HG03108 (cell line): ENCODE measurements around the gene ITGB2.

Experiments used
- ATAC-seq: cut with Tn5 transposase; IDR thresholded peaks from one replicate; pipeline ENCODE4 v1.9.1; 2021; ENCODE audit warnings: moderate library complexity; ENCODE audit not compliant: unreplicated experiment

ITGB2 gene

DNA sequence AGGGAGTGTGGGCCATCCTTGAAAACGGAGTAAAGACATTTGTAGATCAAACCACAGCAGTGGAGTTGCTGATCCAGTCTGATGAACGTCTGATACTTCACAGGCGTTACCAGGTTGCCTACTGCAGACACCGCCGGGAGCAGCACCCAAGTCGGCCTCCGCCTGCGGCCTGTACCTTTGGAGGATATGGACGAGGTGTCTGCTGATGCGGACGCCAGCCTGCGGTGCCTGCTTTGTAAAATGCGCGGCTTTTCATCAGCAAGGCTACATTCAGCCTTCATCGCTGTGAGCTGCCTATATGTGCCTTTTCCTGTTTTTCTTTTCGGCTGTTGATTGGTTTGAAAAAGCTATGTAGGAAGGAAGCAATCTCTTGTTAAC, 35.1 kb upstream of the ITGB2 start:
- ATAC-seq = no peak

DNA sequence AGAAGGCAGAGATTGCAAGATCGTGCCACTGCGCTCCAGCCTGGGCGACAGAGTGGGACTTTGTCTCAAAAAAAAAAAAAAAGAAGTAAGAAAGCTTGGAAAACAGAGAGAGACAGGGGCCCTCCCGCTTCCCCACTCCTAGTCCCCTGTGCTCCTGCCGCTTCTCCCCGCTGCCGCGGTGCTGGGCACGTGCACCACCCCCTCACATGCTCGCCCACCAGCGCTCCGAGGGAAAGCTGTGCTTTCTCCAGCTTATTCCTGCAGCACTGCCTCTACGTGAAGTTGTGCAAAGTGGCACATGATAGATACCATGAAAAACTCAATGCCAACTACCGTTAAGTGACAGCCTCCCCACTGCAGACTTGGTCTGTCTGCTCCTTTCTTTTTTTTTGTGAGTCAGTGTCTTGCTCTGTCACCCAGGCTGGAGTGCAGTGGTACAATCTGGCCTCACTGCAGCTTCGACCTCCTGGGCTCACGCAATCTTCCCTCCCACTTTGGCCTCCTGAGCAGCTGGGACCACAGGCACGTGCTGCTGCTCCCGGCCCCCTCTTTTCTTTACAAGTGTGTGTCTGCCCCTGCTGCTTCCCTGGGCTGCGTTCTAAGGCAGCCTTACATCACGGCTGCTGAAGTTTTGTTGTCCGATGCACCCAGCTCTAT, 34.6 kb upstream of the ITGB2 start:
- ATAC-seq = no peak

DNA sequence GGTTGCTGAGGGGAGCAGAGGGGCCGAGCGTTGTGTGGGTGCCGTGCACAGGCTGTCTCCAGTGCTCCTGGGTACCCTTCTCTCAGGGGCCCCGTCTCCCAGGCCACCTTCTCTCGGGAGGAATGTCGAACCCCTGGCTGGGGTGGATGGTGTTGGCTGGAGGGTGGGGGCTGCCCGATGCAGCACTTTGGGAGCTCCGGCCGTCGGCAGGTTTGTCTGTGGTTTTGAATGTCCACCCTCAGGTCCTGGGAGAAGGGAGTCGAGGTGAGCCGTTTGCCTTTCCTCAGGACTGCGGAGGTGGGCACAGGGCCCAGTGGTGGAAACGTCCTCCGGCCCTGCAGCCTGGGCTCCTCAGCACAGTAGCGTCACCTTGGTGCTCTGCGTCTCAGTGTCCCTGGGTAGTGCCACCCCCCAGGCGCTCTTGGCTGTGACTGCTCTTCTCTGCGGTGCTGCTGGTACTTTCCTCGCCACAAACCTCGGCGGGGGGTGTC, 33.6 kb upstream of the ITGB2 start:
- ATAC-seq = no peak

DNA sequence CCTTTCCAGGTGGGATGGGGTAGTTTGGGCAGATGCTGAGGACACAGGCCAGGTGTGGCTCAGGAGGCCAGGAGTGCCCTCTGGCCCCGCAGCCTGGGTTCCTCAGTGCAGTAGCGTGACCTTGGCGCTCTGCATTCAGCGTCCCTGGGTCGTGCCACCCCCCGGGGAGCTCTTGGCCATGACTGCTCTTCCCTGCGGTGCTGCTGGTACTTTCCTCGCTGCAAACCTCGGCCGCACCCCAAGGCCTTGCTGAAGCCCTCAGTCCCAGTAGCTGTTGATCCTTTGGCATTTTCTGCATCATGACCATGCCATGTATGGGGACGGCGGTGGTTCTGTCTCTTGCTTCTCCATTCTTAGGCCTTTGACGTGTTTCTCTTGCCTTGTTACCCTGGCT, 32.9 kb upstream of the ITGB2 start:
- no peak for ATAC-seq

DNA sequence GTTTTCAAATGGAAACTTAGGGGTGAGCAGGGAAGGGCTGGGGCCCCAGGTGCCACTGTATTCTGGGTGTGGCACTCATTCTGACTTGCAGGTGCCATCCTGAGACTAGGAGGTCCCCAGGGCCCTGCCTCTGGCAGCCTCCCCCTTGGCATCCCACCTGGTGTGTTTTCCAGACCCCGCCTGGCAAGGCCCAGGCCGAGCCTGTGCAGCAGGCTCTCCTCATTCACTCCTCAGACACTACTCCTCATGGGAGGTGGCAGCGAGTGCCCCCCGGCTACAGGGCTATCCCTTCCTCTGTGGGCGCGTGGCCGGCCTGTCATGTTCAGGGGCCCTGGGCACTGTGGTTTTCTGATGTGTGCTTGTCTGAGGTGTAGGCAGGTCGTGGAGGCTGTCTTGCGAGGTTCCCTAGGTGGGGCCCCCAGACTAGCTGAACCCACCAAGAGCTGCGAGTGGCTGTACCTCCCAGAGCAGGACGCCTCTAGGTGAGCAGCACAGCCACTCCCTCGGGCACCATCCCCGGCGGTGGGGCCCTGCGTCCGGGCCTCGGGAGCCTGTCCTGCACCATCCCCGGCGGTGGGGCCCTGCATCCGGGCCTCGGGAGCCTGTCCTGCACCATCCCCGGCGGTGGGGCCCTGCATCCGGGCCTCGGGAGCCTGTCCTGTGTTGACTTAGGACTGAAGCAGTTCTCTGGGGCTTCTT, 32.4 kb upstream of the ITGB2 start:
- no peak for ATAC-seq

DNA sequence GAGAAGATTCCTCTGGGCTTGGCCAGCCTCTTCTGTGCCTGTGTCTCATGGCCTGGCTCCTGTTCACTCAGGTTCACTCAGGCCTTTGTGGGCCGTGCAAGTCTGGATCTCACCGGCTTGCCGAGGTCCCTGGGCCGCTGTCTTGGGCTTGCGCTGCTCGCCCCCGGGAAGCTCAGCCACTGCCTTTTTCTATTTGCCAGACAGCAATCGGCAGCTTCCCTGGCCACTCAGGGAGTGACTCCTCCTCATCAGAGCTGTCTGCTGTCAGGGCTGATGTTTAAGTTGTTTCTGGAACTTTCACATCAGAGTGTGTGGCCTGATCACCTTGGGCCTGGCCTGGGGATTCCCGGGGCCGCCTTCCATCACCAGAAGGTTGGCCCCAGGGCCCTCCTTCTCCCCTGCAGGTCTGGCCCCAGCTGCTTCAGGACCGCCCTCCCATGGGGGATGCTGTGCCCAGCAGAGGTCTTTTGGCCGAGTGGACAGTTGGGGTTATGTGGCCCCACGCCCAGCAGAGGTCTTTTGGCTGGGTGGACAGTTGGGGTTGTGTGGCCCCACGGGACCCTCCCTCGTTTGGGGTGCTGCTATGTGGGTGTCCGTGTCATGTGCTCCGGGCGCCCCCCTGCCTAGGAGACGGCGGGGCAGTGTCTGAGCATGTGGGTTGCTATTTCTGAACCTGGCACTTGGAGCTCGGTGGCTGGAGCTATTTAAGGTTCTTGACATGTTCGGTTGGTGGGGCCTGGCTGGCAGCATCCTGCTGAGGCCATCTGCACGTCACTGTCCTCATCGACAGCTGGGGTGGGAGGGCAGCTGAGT, 31.6 kb upstream of the ITGB2 start:
- ATAC-seq = no peak

DNA sequence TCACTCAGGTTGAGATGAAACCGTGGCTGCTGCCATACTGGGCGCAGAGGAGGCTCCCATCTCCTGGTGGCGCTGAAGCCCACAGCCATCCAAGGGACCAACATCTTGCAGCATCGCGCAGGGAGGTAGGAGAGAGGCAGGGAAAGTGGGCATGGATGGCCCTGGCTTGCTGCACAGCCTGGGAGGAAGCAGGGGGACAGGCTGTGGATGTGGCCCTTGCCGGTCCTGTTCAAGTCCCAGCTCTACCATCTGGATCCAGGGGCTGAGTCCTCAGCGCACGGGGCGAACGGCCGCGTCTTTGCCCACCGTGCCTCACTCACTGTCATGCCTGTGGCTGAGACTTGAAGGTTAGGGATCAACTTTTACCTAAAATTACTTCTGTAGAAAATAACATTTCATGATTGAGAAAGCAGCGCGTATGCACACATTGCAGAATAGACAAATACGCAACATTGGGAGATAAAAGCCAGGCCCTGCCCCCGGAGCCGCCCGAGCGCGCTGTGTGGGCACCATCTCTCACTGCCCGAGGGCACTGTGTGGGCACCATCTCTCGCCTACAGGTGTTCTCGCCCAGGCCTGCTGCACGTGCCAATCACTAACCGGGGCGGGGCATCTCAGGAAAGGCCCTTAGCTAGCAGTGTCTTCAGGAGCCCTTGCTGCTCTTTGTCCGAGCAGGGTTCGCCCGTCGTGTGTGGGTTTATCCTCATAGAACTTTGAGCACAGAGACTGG, 30.7 kb upstream of the ITGB2 start:
- no peak for ATAC-seq

DNA sequence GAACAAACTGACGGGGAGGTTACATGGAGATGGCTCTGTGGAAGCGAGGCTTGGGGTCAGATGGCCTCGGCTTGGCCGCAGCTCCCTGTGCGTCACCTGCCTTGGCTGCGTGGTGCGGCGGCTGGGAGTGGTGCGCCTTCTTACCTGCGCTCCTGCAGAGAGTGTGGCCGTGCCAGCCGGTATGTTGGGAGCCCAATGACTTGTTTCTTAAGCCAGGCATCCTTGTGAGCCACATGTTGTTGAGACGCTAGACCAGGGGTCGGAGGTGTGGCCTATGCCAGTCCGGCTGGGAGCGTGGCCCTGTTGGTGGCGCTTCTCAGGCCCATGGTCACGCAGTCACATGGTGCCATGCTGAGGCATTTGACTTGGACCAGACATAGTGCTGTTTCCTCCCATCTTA, 29.7 kb upstream of the ITGB2 start:
- no peak for ATAC-seq

DNA sequence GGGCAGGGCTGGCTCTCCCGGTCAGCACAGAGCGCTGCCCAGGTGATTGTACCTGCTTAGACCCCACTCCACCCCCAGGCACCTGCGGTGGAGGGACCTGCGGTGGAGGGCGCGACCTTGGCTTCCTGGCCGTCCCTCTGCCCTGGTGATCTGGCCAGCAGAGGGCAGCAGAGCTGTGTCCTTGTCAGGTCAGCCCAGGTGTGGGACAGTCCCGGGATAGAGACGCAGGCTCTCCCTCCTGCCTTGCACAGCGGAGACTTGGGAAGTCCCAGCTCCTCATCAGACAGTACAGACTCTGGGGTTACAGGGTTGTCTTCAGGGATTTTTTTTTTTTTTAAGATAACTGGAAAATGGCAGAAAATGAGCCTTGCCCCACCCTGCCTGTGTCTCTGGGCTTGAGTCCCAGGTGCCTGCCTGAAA, 29.1 kb upstream of the ITGB2 start:
- no peak for ATAC-seq

DNA sequence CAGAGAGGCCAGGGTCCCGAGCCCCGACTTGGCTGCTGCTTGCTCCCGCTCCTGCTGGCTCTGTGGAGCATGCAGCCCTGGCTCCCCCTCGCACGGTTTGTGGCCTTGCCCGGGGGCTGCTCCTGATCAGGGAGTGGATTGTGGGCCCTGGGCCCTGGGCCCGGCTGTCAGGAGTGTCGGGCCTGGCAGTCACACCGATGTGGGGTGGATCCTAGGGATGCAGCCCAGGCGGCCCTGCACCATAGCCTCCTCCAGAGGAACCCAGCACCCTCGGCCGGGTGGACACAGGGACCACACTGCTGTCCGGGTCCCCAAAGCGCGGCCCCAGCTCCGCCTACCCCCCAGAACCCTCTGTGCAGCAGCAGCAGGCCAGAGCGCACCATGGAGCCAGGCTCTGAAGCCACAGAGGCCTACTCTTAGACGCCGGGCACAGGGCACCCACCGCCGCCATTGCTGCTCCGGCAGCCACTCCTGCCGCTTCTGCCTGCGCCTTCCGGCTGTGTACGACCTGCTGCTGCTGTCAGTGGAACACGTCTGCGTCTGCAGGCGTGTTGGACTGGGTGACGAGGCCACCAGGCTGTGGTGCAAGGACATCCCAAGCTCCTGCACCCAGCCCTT, 28.6 kb upstream of the ITGB2 start:
- ATAC-seq = no peak

DNA sequence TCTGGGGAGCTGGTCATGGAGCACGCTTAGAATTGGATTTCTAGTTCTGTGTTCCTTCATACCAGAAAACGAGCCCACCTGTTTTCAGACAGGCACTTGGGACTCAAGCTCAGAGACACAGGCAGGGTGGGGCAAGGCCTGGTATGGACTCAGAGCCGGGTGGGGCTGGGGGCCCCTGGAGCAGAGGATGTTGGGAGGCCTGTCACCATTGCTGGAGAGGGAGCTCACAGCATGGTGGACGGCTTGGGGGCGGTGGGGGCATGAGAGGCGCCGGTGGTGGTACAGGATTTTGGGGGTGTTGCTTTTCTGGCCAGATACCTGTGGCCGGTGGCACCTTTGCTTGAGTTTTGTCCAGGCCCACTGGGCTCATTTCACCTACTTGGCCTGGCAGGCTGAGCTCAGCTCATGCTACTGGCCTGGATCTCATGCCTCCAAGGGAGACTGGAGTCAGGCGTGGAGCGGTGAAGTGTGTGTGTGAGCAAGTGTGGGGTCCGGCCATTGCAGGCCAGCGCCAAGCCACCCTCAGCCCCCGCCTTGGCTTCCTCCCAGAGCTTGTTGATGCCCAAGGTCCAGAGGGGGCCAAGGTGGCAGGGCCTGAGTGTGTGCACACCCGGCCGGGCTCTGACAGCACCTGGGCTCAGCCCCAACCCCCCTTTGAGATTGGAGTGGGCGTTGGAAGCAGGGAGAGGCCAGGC, 27.9 kb upstream of the ITGB2 start:
- no peak for ATAC-seq

DNA sequence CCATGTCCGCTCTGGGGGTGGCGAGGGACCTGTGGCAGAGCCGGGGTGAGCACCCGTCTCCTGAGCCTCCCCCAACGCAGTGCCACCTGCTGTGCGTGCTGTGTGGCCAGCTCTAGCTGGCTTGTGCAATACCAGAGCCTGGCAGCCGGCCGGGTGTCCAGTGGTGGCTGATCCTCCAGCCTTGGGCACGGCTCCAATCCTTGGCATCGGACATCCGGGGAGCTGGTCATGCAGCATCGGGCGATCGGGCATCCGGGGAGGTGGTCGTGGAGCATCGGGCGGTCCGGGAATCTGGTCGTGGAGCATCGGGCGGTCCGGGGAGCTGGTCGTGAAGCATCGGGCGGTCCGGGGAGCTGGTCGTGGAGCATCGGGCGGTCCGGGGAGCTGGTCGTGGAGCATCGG, 27.2 kb upstream of the ITGB2 start:
- ATAC-seq = no peak

DNA sequence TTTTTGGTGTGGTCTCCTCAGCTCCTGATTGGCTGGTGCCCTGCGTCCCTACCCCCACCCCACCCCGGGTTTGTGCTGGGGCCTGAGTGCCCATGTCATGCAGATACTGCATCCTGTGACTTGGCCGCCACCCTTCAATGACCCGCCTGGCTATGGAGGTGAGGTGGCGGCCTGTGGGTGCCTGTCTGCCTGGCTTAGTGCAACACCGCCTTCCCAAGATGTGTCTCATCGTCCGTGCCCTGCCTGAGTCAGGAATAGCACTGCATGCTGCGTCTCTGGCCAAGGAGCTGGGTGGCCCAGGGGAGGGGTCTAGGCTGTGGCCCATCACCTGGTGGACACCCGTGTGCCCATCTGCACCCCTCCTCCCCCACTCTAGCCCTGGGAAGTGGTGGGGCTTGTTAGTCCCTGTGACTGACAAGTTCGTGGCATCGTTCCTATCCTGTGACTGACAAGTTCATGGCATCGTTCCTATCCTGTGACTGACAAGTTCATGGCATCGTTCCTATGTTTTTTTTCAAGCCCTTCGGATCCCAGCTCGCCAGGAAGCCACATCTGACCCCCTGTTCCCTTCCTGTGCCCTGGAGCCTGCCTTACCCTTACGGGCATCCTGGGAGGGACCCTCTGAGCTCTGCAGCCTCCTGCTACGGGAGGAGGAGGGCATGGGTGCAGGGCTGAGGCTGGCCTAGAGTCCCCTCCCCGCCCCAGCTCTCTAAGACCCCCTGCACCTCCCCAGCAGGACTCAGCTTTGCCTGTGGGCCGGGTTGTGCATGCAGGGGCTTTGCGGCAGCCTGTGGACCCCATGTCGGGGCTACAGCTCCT, 26.6 kb upstream of the ITGB2 start:
- no peak for ATAC-seq

DNA sequence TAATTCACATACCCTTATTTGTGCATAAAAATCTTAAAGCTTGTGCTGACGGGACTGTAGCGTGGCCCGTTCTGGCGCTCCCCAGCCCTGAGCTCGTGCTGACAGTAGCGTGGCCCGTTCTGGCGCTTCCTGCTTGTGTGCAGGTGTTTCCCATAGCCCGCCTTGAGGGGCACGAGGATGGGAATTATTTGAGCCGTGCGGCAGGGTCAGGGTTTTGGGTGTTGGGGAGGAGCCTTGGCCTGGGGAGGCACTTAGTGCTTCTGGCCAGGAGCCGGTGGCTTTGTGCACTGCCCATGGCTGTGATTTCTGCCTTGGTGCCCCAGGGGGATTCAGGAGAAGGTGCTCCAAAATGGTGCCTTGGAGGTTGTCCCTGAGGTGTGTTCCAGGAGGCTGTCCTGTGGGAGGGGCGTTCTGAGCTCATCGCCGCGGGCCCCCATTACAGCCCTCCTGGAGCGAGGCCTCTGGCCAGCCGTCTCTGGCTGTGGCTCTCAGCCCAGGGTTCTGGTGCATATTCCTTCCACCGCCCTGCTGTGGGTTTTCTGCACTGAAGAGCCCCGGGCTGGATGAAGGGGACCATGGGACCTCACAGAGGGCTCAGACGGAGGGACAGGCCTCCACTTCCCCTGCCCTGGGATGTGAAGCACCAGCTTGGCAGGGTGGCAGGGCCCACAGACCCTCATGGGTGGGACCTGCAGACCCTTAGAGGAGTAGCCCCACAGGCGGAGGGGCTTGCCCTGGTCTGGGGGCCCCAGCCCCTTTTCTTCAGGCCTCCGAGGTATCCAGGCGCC, 25.7 kb upstream of the ITGB2 start:
- no peak for ATAC-seq

DNA sequence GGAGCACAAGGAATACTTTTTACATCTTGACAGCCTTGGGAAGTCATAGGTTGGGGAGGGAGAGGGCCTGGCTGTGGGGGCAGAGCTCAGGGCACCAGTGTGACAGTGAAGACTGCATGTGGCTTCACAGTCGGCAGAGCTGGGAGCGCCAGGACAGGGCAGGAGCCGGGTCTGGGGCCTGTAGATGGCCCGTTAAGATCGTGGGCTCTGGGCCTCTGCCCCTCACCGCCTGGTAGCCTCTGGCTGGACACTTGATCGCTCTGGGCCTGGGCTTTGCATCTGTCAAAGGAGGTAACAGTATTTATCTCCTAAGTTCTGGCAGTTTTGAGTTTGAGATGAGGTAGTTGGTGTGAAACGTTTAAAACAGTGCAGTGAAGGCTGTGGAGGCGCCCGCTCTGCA, 23.9 kb upstream of the ITGB2 start:
- no peak for ATAC-seq

DNA sequence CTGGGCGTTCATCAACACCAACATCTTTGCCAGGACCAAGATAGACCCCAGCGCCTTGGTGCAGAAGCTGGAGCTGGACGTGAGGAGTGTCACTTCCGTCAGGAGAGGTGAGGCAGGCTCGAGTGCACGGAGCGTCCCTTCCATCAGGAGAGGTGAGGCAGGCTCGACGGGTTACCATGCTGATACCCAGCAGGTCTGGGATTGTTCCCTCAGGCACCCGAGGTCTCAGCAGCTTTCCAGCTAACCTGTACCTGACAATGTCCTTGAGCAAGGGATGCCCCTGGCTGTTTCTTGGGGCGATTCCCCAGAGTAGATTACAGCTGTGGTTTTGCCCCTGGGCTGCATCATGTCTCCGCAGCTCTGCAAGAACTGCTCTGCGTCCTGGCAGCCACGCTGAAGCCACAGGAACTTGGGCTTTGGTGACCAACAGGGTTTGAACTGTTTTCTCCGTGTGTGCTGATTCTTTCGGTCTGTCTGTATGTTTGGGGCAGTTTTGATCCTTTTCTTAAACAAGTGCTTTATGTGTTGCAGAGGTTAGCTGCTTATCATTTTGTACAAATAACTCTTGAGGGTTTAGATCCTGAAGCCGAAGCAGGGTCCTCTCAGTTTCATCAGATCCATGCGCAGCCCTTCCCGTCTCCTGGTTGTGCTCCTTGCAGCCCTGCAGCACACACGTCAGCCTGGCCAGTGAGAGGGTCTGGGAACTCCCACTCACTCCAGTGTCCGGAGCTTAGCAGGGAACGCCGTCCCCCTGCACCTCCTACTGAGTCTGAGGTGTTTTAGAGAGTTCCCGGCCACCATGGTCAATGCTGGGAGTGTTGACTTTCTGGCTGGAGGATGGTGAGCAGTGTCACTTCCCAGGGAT, 23.2 kb upstream of the ITGB2 start:
- ATAC-seq = no peak

DNA sequence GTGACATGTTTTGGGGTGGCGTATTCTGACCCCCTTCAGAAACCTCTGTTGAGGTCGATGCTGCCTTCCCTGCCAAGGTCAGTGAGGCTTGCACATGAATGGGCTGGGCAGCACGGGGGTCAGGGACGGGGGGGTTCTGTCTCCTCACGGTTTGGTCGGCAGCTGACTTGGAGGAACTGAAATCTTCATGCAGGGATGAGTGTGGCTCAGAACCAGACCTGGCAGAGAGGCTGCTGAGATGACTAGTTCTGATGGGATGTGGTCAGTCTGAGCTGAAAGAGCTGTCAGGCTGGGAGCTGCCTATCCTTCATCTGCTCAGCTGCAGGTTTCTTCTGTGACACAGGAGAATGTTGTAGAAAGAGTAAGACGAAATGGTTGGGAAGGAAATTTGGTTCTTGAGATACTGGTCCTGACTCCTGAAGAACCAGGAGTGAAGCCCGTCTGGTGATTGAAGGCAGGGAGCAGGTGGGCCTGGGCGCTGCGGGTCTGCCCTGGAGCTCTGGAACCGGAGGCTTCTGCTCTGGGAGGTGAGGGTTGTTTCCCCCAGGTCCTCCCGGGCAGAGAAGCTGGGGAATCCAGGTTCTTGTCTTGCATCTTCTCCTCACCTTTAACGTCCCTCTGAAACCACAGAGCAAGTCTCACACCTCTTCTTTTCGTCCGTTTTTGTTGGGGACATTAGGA, 22.4 kb upstream of the ITGB2 start:
- no peak for ATAC-seq
